Activated CD8-positive, alpha-beta memory T cell treated with anti-CD3 and anti-CD28 coated beads, Interleukin-2, amount 50 U/mL, for 1 hour (primary cell): ENCODE data around the gene CNTROB.

Experiments used
- DNase-seq: peaks from one replicate; pipeline ENCODE4 v3.0.0-alpha.2; 2020; ENCODE audit errors: extremely low read depth

CNTROB gene

DNA sequence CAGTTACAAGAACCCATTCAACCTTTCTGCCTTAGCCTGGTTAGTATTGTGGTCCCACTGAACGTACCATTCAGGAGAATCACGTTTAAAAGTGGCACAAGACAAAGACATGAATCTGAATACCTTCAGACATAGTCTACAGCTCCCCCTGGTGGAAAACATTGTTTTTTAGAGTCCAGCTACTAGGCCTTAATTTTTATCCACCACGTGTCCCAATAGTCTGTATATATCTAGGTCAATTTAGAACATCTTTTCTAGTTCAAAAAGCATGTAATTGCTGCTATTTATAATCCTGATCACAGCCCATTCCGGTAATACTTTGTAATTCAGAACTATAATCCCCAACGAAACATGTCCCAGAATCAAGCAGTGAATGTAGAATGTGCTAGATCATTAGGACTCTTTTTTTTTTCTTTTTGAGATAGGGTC lies 56.8 kb downstream of the CNTROB start:
- peak; percentile 33 for DNase-seq

DNA sequence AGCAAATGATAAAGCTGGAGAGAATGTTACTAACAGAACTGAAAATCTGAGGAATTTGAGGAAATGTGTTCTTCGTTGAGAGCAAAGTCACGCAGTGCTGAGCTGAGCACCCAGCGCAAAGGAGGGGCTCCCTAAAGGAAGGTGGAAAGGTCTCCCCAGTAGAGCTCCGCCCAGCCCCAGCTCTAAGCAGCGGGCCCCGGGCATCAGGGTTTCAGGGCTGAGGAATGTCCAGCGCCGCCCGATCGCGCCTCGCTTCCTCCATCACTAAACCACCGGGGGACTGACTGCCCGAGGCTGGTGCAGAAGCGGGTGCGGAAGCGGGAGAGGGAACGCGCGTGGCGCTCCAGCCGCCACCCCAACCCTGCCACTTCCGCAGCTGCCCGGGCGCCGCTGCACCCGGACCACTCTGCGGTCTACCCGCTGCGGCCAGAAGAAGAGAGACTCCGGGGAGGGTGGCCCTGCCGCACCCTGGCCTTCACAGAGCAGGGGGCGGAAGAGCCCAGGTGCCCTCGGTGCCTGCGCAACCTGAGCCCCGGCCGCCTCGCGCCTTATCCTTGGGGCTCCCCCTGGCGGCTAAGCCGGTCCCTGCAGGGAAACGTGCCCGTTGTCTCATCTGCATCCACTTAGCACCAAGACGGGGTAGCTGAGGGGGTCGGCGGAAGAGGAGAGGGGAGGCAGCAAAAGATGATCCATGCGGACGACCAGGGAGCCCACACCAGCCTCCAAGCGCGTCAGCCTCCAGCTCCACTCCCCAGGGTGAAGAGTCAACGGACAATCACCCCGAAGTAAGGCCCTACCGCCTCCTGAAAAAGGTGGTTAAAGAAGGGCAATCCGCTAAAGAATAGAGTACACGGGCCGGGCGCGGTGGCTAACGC lies 58.0 kb downstream of the CNTROB start:
- peak; percentile 66 for DNase-seq

DNA sequence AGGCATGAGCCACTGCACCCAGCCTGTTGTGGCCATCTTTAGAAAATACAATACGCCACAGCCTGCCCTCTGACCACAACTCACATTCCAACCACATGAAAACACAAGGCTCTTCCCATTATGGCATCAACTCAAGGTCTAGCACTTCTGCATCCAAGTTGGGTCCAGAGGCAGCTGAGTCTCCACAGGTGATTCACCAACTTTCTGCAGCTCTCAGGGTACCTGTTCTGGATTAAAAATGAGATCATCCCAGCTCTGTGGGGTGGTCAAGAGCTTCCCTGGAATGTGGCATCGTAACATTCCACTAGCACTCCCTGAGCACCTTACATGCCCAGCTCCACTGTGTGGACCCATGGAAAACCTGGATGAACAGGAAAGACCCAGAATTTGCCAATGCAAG lies 60.5 kb downstream of the CNTROB start:
- DNase-seq = no peak

DNA sequence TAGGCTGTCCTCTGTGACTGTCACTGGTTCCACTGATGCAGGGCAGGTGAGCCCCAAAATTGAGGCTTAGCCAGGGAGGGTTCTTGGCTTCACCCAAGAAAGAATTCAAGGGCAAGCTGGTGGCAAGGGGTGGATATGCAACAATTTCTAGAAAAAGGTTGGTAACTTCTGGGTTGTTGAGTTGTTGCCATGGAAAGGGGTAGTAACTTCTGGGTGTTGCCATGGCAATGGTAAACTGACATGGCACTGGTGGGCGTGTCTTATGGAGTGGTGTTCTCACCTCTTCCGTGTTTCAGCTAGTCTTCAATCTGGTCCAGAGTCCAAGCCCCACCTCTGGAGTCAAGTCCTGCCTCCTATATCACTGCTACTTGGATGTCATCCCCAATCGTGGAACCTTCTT lies 60.9 kb downstream of the CNTROB start:
- DNase-seq = no peak

DNA sequence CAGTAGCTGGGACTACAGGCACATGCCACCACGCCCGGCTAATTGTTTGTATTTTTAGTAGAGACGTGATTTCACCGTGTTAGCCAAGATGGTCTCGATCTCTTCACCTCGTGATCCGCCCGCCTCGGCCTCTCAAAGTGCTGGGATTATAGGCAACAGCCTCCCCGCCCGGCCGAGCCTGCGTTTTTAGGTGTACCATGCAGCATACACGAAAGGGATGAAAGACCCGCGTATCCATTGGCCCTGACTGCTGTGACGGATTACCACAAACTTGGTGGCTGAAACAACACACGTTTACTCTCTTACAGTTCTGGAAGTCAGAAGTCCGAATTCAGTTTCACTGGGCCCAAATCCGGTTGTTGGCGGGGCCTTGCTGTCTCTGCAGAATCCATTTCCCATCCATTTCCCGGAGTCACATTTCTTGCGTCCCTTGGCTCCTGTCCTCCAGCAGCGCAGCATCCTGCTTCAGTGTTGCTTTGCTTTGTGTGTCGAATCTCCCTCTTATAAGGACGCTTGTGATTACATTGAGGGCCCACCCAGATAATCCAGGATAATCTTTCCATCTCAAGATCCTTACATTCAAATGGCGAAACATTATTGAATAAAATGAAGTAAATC lies 62.1 kb downstream of the CNTROB start:
- DNase-seq = no peak

DNA sequence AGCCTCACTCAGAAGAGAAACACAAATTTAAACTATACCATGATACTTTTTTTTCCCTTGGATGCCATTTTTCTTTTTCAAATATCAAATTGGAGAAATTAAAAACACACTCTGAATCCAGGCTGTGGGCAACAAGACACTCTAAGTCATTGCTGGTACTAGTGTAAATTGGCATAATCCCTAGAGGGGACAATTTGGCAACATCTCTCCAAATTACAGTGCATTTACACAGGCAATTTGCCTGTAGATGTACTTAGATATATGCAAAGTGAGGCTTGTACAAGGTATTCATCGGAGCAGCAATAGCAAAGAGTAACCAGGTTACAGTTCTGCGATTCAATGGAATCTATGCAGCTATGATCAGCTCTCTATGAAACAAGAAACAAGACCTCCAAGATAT lies 63.7 kb downstream of the CNTROB start:
- no peak for DNase-seq

DNA sequence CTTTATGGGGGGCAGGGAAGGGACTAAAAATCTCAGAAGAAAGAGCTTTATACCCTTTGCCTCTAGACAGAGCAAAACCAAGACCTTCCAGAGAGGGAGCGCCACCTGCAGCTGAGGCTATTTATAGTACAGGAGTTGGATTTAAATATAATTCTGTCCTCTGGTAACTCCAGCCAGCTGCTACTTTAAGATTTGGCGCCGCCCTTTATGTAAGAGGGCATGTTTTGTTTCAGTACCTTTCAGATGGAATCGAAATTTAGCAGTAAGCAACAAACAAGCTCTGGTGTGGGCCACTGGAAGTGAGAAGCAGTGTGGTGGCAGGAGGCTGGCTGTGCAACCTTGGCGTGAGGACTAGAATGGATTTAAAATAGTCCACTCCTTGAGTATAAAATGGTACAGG lies 65.2 kb downstream of the CNTROB start:
- no peak for DNase-seq
